K562 (cell line): ENCODE data around the gene DND1. TPM values are rescaled to one million over a fixed set of nuclear protein-coding genes. Genes with fewer than 3 reads are reported as not detected.
A peak's percentile ranks its signal among the peaks of the same experiment; 100 is the strongest.

Experiments
- FOXA3 ChIP-seq, 2 experiments: fragments of 450-650 bp in 1 of 2; sonication (generic) in 1 of 2; formaldehyde crosslinking; IDR thresholded peaks in 1 of 2; conservative IDR thresholded peaks in 1 of 2; 2 replicates each; pipeline versions ENCODE4 v1.4.0 to v1.8.0; 2020 to 2022; ENCODE audit warnings: mild to moderate bottlenecking in 2 of 2, missing genetic modification reagents in 1 of 2
- HIVEP1 ChIP-seq: fragments of 250-450 bp; sonication (Bioruptor Pico); IDR thresholded peaks from 2 replicates; pipeline ENCODE4 v1.4.0; 2020; ENCODE audit warnings: mild to moderate bottlenecking
- MGA ChIP-seq: fragments of 450-650 bp; IDR thresholded peaks from 2 replicates; pipeline ENCODE4 v1.6.1; 2016; ENCODE audit warnings: mild to moderate bottlenecking, moderate library complexity
- PKNOX1 ChIP-seq: fragments of 450-650 bp; IDR thresholded peaks from 2 replicates; pipeline ENCODE4 v1.6.1; 2016
- SIX5 ChIP-seq, 2 experiments: IDR thresholded peaks; 2 replicates each; pipeline ENCODE4 v1.6.1; 2011; ENCODE audit warnings: low read length in 2 of 2, borderline replicate concordance in 1 of 2, low read depth in 1 of 2, mild to moderate bottlenecking in 1 of 2, moderate library complexity in 1 of 2; ENCODE audit not compliant: insufficient read depth in 1 of 2
- TAF15 ChIP-seq: fragments of 200-400 bp; formaldehyde crosslinking; IDR thresholded peaks from 2 replicates; pipeline ENCODE4 v1.6.1; 2017; ENCODE audit warnings: mild to moderate bottlenecking, low read depth, low read length, moderate library complexity
- ZBTB7A ChIP-seq: IDR thresholded peaks from 2 replicates; pipeline ENCODE4 v1.6.1; 2011; ENCODE audit warnings: low read depth, mild to moderate bottlenecking, low read length, moderate library complexity, borderline replicate concordance; ENCODE audit not compliant: control insufficient read depth
- polyA plus RNA-seq, 8 experiments: library from polyadenylated mRNA; depleted of rRNA in 4 of 8; stranded (reverse) in 5 of 8; unstranded in 3 of 8; fragments of >200 nt; fragmentation: Nextera tagmentation in 2 of 8; fragmentation: Illumina TruSeq in 1 of 8; extraction: Ambion mirVana in 2 of 8; extraction: Trizol in 1 of 8; gene quantifications; 2 replicates each; pipeline versions ENCODE4 v1.2.1 to v1.2.3, GENCODE V29; 2011 to 2014; ENCODE audit warnings: inconsistent platforms in 1 of 8, missing spikeins in 1 of 8
- total RNA-seq, 7 experiments: library from RNA; depleted of rRNA in 6 of 7; stranded (reverse); fragments of >200 nt in 6 of 7; fragmentation: Illumina TruSeq in 2 of 7; extraction: Trizol in 2 of 7; gene quantifications; 2 replicates each; pipeline versions ENCODE4 v1.2.1 to v1.2.3, GENCODE V29; 2011 to 2021; ENCODE audit warnings: low replicate concordance in 1 of 7

The DND1 gene
- total and polyA plus RNA-seq, 9 of the 15 experiments (the other 6 are each of a cell fraction or from before 2014, with no cell fraction given): 0.37 to 2.0 (median 0.90) TPM; not detected in 3

GRCh38 chr5:140690941-140691924 is 17.9 kb upstream of the DND1 start, which contains the start of the genes HARS1 and HARS2 (continued):
- TF ChIP-seq MGA (peak; percentile 97), SIX5 (IDR thresholded peaks at IDR 0.05; ENCODE audit: borderline replicate concordance in 1 of 2, insufficient read depth in 1 of 2, low read depth in 1 of 2, low read length in 2 of 2) (peak in 1 of 2 experiments; percentile 11; a peak in 1 of 4 replicates), FOXA3 (CRISPR knock-in tag; conservative IDR thresholded peaks at IDR 0.05 in 1 of 2, IDR thresholded peaks at IDR 0.05 in 1 of 2) (peak in 1 of 2 experiments; percentile 26; a peak in 1 of 4 replicates), HIVEP1 (CRISPR knock-in tag) (no peak), TAF15 (no peak), PKNOX1 (peak; percentile 69; the same call in 1 of the 2 replicates), ZBTB7A (no peak)
